Parathyroid adenoma (tissue), 2 donors: ENCODE data around the gene CSMD2.

Experiments used
- H2AFZ ChIP-seq: fragments of 300-600 bp; sonication (generic); one replicate; pipeline ENCODE4 v1.7.0; 2017; ENCODE audit warnings: antibody characterized with exemption, mild to moderate bottlenecking
- H3K27ac ChIP-seq: fragments of 300-600 bp; sonication (generic); one replicate; pipeline ENCODE4 v1.7.0; 2017
- H3K27me3 ChIP-seq: fragments of 300-600 bp; sonication (generic); one replicate; pipeline ENCODE4 v1.7.0; 2017; ENCODE audit warnings: low read length; ENCODE audit not compliant: control insufficient read depth, insufficient read depth
- H3K36me3 ChIP-seq: fragments of 300-600 bp; sonication (generic); one replicate; pipeline ENCODE4 v1.7.0; 2017; ENCODE audit warnings: low read length; ENCODE audit not compliant: control insufficient read depth, insufficient read depth
- H3K4me1 ChIP-seq: fragments of 300-600 bp; sonication (generic); one replicate; pipeline ENCODE4 v1.7.0; 2017; ENCODE audit warnings: control low read depth
- H3K4me2 ChIP-seq: fragments of 300-600 bp; sonication (generic); one replicate; pipeline ENCODE4 v1.7.0; 2017; ENCODE audit warnings: low read length
- H3K4me3 ChIP-seq: fragments of 300-600 bp; sonication (generic); one replicate; pipeline ENCODE4 v1.7.0; 2017; ENCODE audit warnings: low read depth, low read length
- H3K79me2 ChIP-seq: fragments of 300-600 bp; sonication (generic); one replicate; pipeline ENCODE4 v1.7.0; 2017; ENCODE audit warnings: control low read depth
- H3K9ac ChIP-seq: fragments of 300-600 bp; sonication (generic); one replicate; pipeline ENCODE4 v1.7.0; 2017; ENCODE audit warnings: mild to moderate bottlenecking
- H3K9me3 ChIP-seq: fragments of 300-600 bp; sonication (generic); one replicate; pipeline ENCODE4 v1.7.0; 2017; ENCODE audit warnings: low read length; ENCODE audit not compliant: control insufficient read depth
- CTCF ChIP-seq: fragments of 300-600 bp; sonication (generic); IDR thresholded peaks from one replicate; pipeline ENCODE4 v1.7.0; 2017; ENCODE audit warnings: antibody characterized with exemption, mild to moderate bottlenecking
- donor health status: primary hyperparathyroidism.

Gene CSMD2

GRCh38 chr1:34009340-34009985 lies 155.6 kb downstream of the CSMD2 start:
- Histone ChIP-seq H3K27me3 (no peaks in the 10 kb centered on the region), H3K9me3 (no peaks in the 10 kb centered on the region), H3K27ac (no peak overlapping the region), H3K4me3 (no peak overlapping the region), H3K9ac (no peak overlapping the region), H3K4me1 (no peaks in the 10 kb centered on the region), H3K36me3 (no peaks in the 10 kb centered on the region), H3K79me2 (no peaks in the 10 kb centered on the region), H3K4me2 (no peak overlapping the region), H2AFZ (no peak overlapping the region)
- no peak for TF ChIP-seq CTCF

- Histone ChIP-seq H3K4me1 (no peaks in the 10 kb centered on the region), H2AFZ (no peak overlapping the region), H3K79me2 (no peaks in the 10 kb centered on the region), H3K36me3 (no peaks in the 10 kb centered on the region), H3K9me3 (no peaks in the 10 kb centered on the region), H3K27ac (no peak overlapping the region), H3K9ac (no peak overlapping the region), H3K4me2 (no peak overlapping the region), H3K27me3 (no peaks in the 10 kb centered on the region), H3K4me3 (no peak overlapping the region)
- no peak for TF ChIP-seq CTCF
Measured at GRCh38 chr1:34007760-34008159, 157.3 kb downstream of the CSMD2 start.

- Histone ChIP-seq H3K27me3 (no peaks in the 10 kb centered on the region), H3K79me2 (no peaks in the 10 kb centered on the region), H3K4me1 (no peaks in the 10 kb centered on the region), H3K9ac (no peak overlapping the region), H2AFZ (no peak overlapping the region), H3K36me3 (no peaks in the 10 kb centered on the region), H3K4me3 (no peak overlapping the region), H3K9me3 (no peaks in the 10 kb centered on the region), H3K4me2 (no peak overlapping the region), H3K27ac (no peak overlapping the region)
- TF ChIP-seq CTCF, result no peak
Measured at GRCh38 chr1:34005309-34005708, 159.7 kb downstream of the CSMD2 start.

- Histone ChIP-seq H3K4me2 (no peak overlapping the region), H3K79me2 (no peaks in the 10 kb centered on the region), H3K9me3 (no peaks in the 10 kb centered on the region), H3K27me3 (no peaks in the 10 kb centered on the region), H3K27ac (no peak overlapping the region), H3K9ac (no peak overlapping the region), H3K36me3 (no peaks in the 10 kb centered on the region), H2AFZ (no peak overlapping the region), H3K4me1 (no peaks in the 10 kb centered on the region), H3K4me3 (no peak overlapping the region)
- TF ChIP-seq CTCF, result no peak
Measured at GRCh38 chr1:34002810-34003209, 162.2 kb downstream of the CSMD2 start.
